ENCODE measurements around the gene CREB3L1.

CREB3L1 gene

GRCh38 chr11:46364791-46365190 lies 87.3 kb downstream of the CREB3L1 start:
- no peak for DNase-seq (ENCODE audit: low read depth)

DNA sequence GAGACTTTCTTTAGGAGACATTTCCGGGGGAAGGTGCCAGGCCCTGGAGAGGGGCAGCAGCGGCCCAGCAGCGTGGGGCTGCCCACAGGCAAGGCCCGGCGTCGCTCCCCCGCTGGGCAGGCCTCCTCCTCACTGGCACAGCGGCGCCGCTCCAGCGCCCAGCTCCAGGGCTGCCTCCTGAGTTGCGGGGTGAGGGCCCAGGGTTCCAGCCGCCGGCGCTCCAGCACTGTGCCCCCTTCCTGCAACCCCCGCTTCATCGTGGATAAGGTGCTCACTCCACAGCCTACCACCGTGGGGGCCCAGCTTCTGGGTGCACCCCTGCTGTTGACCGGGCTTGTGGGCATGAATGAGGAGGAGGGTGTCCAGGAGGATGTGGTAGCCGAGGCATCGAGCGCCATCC lies 88.8 kb downstream of the CREB3L1 start:
- DNase-seq (ENCODE audit: low read depth) = no peak

DNA sequence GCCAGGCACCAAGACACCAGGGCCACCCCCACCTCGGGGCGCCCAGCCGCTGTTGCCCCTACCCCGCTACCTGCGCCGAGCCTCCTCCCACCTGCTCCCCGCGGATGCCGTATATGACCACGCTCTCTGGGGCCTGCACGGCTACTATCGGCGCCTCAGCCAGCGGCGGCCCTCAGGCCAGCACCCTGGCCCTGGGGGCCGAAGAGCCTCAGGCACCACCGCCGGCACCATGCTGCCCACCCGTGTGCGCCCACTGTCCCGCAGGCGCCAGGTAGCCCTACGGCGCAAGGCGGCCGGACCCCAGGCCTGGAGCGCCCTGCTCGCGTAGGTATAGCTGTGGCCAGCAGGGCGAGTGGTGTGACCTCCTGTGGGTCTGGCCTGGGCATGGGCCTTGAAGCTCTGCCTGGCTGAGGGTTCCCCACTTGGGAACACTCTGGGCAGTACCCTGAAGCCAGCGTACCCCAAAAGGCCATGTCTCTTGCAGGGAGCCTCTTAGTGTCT lies 89.2 kb downstream of the CREB3L1 start:
- DNase-seq (ENCODE audit: low read depth) = no peak

GRCh38 chr11:46367244-46367915 lies 89.9 kb downstream of the CREB3L1 start:
- no peak for DNase-seq (ENCODE audit: low read depth)

- no peak for DNase-seq (ENCODE audit: low read depth)
These were observed 90.4 kb downstream of the CREB3L1 start for GRCh38 chr11:46367916-46368267.

GRCh38 chr11:46369458-46370152 lies 92.1 kb downstream of the CREB3L1 start:
- DNase-seq (ENCODE audit: low read depth) = no peak

DNA sequence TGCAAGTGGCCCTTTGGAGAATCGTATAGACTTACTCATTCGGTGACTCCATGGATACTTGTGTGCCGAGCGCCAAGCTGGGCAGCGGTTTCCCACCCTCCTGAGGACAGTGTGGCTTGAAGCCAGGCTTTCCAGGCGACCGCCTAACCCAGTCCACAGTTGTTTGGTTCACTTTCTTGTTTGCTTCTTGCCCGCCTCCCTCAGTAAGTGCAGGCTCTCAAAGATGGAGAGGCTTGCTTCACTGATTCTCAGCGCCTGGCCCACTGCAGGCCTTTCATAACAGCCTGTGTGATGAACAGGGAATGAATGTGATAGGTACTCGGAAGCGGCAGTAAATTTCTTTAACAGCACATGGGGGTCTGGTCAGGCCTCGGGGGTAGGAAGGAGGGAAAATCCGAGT lies 92.8 kb downstream of the CREB3L1 start:
- DNase-seq (ENCODE audit: low read depth) = no peak
